GM21786 (cell line): ENCODE results near the gene FBXW12.
"Not testable (repeated sequence)": the region's sequence is repeated elsewhere in the genome, so short reads cannot be mapped to it uniquely, and the experiment has no call there.

Experiments
- ATAC-seq: cut with Tn5 transposase; IDR thresholded peaks from one replicate; pipeline ENCODE4 v1.9.1; 2021; ENCODE audit not compliant: unreplicated experiment

The FBXW12 gene, protein sequence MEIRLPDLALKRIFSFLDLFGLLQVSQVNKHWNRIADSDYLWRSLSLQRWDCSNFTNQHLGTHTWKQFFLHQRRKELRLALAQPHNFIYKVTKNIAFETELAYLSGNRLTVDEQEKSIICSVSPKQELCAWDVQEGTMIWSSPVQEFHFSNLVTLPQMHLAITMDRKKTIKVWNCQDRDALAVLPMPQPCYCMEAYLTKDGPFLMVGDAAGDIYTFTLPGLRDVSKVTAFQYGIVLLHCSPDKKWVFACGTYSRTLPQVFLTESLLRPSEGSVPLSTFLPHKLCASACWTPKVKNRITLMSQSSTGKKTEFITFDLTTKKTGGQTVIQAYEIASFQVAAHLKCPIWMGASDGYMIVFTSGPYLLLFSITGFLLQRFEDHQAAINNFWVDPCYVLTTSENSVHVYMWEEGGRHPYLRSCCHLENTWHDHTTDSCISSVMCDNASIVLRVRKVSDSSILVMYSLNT

DNA sequence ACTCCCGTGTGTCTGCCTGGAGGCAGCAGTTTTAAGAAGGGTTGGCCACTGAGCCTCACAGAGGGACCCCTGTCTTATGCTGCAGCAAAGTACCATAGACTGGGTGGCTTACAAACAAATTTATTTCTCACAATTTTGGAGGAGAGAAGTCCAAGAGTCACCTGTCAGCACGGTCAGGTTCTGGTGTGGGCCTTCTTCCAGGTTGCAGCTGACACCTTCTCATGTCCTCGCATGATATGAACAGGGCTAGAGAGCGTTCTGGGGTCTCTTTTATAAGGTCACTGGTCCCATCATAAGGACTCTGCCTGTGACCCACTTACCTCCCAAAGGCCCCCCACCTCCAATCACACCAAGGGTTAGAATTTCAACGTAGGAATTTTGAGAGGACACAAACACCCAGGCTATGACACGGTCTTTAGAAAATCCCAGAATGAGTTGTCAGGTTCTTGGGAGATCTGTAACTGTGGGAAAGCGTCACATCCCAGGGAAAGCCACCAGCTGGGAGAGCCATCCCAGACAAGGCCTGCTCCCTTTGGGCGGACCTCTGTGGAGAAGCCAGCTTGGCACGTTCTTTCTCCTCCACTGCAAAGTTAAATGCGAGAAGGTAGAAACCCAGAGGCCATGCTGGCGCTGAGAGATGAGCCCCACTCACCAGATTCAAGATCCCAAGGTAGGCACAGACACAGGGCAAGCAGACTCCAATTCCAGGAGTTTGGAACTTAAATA is at the start of gene FBXW12:
Gene FBXW12, plus strand, starts transcription at position 569 of the 726 bp plus-strand sequence. CDS start 549 bp downstream, outside the sequence.
- ATAC-seq = no peak

DNA sequence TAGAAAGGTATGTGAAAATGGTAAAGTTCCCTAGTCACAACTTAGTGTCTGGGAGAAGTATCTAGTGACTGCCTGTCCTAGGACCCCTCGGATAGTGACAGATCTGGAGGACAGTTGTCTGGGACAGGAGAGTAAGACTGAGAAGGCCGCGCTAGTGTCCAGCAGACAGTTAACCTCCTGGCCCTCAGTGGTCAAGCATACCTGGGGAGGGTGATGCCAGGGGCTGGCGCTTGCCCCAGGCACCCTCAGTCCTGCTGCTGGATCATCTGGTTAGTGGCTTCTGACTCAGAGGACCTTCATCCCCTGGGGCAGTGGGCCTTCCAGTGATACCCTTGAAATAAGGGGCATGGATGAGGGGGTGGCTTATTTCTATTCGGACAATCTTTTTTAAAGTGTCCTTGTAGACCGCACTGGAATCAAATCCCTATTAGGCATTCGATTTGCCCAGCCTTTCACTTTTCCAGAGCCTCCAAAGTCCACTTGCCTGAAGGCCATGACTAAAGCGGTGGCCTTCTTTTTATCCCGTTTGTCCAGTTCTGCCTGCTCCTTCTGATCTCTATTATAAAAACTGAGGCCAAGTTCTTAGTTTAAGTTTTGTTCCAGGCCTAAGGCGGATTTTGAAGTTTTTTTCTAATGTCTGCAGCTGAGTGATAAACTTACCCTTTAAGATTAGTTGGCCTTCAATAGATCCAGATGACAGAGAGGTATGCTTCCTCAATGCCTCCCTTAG is 40.1 kb upstream of the FBXW12 start:
- not testable (repeated sequence) for ATAC-seq

DNA sequence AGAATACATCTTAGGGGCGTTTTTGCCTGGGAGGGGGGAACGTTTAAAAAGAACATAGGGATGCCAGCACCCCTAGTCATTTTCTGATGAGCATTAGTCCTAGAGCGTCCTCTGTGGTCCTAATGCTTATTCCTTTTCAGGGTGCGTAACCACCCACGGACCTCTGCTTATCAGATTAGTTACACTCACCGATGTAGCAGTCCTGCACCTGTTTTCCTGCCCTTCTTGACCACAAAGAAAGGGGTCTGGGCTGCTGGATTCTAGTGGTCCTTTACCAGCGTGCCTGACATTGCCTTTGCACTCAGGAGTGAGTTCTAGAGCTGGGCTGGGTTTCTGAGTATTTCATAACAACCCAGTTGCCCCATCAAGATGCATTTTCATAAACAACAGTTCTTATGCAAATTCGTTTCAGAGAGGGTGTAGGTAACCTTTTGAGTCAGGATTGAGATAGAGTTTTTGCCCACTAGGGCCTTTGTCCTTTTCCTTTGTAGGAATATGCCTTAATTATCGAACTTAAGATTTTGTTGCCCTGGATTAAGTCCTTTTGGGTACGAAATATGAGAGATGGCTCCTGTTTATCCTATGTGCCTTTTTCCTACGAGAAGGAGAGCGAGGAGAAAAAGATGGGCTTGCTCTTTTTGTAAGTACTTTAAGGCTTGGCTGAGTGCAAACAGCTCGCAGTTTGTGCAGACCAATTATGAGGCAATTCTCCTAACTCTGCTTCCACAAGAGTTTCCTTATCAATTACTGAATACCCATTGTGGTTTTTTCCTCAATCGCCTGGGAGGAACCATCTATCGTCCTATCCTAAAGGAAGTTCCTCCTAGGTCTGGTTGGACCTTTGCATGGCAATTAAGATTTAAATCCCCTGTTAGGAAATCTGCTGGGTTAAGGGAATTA is 38.4 kb upstream of the FBXW12 start, which contains the start of gene SPINK8:
Gene SPINK8, minus strand, starts transcription at position 316 of the 900 bp plus-strand sequence. CDS start 5,320 bp downstream, outside the sequence.
- not testable (repeated sequence) for ATAC-seq

DNA sequence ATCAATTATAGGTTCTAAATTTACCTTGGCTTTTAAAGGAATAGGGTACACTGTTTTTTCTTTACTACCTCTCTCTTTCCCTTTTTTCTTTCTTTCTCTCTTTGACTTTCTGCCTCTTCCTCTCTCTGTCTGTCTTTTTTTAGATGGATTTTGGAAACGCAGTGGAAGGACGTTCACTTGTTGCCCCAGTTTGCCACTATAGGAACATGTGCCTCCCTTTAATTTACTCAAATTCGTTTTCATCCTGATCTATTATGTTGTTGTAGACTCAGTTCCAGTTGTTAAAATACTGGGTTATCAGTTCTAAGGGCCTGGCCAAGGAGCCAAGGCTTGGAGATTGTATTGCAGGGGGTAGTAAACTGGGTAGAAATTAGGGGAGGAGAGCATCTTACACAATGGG is 37.4 kb upstream of the FBXW12 start:
- ATAC-seq = no peak

DNA sequence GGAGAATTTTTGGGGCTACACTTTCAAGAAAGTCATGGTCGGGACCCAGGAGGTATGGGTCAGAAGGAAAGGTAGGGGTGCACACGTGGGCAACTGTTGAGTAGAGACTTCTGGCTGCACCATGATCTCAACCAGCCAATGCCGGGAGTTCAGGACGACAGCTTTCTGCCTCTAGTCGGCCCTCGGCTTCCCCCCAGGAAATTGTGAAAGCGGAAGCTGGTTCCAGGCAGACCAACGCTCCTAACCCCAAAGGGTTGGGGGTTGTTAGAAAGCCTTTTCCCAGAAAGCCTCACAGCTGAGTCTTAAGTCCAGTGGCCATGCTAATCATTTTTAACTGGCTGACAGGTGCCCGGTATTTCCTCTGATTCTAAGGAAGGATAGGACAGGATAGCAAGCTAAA is 36.7 kb upstream of the FBXW12 start:
- ATAC-seq = not testable (repeated sequence)

DNA sequence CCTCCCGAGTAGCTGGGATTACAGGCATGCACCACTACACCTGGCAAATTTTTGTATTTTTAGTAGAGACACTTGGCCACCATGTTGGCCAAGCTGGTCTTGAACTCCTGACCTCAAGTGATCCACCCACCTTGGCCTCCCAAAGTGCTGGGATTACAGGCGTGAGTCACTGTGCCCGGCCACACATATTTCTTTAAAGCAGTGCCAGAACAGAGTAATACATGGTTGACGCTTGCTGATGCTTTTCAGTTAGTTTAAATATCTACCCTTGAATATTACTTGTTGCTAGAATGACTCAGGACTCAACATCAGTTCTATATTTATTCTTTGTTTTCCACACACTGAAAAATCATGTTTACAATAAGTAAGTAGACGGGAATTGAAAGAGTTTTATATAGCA is 34.5 kb upstream of the FBXW12 start:
- ATAC-seq = not testable (repeated sequence)

DNA sequence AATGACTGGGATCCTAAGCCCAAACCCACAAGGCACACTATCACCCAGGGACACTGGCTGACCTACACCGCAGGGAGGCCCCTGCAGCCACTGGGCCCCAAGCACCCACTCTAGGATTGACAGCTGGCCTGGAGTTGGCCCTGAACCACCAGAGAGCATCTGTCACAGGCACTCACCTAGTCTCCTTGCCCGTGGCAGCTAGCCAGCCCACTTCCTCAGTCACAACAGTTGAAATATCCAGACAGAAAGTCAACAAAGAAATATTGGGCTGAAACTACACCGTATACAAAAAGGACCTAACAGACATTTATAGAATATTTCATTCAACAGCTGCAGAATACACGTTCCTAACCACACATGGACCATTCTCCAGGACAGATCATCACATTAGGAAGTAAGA is 33.4 kb upstream of the FBXW12 start:
- ATAC-seq = no peak

DNA sequence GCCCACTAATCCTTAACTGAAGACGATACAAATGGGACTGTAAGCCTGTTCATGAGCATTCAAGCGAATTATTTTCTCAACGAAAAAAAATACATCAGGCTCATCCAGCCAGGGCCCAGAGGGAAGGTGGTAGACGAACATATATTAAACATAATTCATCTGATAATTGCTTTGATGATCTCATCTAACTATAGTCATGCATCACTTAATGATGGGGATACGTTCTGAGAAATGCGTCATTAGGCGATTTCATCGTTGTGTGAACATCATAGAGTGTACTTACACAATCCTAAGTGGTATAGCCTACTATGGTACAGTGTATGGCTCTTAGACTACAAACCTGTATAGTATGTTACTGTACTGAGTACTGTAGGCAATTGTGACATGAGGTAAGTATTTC is 28.6 kb upstream of the FBXW12 start:
- no peak for ATAC-seq

DNA sequence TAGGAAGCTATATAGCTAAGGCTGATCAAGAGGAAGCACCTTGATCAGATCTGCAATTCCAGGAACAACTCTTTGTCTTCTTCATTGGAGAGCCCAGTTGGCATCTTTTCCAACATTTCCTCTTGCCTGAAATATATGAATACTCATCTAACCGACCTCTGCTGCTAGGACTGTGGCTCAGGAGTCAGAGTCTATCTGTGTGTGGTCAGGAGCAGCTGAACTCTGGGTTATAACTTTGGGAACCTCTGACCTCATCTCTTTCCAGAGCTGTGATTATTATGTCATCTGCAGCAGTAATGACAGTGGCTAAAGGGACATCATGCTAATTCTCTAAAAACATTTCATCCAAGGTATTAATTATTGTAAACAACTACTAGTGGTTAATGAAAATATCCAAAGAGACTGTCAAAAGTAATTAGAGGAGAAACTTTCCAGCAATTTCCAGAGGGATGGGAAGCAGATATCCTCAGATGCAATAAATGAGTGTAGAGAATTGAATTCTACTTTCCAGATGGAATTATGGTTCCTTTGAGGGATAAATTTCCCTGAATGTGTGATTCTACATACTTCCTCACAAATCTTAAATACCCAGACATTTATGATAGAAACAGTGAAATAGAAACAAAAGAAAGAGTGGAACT is 27.0 kb upstream of the FBXW12 start:
- ATAC-seq = no peak

DNA sequence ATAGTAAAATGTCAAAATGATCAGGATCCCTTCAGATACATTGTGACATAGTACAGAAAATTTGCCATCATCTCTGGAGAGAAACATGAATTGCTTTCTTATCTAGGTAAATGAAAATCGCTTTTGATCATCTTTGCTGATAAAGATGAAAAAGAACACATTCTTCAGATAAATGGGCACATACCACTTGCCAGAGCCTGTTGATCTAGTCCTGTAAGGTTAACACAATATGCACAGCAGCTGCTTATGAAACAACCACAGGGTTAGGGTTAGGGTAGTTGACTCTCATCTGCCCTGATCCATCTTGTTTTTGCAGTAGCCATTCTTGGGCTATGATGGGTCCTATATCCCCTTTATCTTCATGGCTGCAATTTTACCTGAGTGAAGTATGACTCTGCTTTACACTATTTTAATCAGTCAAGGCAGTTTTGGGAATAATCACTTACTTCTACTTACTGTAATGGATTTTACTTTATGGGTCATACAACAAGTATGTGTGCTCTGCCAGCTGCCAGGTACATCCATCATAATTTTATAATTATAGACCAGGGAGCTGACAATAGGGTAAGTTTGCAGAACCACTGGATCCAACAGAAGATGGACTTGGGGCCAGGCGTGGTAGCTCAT is 26.0 kb upstream of the FBXW12 start:
- no peak for ATAC-seq

DNA sequence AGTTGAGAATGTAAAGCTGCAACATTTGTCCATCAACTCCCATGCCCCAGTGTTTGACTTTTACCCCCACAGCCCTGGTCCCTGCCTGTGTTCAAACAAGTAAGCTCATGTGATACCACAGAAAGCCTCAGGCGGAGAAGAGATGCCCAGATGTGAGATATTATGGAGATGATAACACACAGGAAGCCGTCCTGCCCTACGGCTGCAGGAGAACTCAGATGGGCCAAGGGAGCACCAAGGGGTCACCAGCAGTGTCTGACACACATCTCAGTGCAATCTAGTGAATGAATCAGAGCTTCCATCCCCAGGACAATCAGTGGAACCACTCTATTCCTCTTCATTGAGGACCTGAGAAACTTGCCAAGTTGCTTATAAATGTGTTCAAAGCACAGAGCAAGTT is 24.5 kb upstream of the FBXW12 start:
- ATAC-seq = no peak

DNA sequence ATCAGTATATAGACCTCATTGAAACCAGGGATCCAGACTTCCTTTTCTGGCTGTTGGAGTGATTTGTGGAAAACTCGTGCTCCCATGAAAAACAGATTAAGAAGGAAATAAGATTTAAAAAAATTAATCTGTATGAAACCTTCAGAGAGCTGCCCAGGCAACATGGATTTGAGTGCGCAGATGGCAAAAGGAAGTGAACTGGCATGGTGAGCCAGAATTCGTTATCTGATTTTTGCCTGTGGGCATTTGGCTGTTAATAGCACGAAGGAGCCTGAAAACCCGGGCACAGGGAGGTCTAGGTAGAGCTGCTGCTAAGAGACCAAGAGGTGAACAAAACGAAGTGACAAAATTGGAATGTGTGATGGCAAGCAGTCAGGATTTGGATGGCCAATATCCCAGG is 19.5 kb upstream of the FBXW12 start:
- ATAC-seq = no peak

DNA sequence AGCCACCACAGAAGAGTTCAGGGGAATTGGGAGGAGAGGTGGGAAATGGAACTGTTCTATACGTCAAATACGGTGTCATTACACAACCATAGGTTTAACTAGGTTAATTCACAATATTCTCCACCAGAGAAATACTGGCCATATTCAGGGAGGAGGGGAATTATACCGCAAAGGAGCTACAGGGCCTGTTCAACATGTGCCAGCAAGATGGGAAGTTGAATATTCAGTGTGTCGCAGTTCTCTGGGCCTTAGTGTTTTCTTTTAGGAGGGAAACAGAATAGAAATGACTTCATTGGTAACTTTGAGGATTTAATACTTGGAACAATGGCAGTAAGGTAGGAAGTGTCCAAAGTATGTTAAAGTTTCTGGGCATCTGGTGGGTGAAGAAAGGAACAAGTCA is 18.0 kb upstream of the FBXW12 start:
- ATAC-seq = no peak

DNA sequence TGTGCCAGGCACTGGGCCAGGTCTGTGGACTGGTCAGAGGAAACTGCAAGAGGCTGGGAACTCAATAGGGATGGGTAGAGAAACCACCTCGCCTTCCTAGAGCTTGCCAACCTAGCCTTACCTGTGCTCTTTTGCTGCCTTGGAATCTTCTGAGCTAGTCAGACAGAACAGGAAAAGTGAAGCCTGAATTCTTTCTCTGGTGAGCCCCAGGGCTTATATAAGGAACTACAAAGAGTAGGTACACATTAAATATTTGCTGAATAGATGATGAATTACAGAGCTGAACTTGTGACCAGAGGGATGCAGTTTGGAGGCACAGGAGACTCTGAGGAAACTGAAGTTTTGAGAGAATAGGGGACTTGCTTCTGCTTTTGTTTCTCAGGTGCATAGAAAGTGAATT is 15.6 kb upstream of the FBXW12 start:
- no peak for ATAC-seq

DNA sequence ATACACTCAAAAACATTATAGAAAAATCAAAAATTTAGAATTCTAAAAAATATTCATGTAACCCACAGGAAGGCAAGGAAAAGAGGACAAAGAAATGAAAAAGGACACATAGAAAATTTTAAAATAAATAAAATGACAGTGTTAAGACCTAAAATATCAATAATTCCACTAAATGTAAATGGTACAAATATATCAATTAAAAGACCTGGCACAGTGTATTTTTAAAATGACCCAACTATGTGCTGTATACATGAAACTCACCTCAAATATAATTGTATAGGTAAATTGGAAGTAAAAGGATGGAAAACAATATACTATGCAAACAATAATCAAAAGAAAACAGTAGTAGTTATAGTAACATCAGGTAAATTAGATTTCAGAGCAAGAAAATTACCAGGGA is 10.1 kb upstream of the FBXW12 start:
- no peak for ATAC-seq

DNA sequence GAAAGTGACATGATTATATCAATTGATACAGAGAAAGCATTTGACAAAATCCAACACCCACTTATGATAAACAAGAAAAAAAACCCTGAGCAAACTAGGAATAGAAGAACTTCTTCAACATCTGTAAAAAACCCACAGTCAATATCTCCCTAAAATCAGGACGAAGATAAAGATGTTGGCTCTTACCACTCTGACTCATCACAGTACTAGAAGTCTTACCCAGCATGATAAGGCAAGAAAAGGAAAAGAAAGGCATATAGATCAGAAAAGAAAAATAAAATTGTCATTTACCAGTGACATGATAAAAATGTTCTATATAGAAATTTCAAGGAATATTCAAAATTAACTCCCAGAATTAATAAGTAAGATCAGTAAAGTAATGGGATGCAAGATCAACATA is 7.2 kb upstream of the FBXW12 start:
- no peak for ATAC-seq

DNA sequence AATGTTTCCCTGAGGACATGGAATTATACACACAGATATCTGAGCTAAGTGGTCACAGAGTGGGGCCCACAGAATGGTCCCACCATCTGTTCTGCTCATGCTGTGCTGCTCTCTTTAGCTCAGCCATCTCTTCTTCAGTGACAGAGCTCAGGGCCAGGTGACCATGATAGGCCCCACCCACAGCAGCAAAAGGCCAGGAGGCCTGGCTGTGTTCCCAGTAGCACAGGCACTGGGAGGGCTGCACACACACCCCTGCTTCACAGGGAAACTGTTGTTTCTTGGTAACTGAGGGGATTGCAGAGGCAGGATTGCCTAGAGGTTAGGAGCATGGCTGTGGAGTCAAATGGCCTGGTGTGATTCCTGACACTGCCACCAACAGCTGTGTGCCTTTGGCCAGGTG is 4.8 kb upstream of the FBXW12 start:
- ATAC-seq = no peak

DNA sequence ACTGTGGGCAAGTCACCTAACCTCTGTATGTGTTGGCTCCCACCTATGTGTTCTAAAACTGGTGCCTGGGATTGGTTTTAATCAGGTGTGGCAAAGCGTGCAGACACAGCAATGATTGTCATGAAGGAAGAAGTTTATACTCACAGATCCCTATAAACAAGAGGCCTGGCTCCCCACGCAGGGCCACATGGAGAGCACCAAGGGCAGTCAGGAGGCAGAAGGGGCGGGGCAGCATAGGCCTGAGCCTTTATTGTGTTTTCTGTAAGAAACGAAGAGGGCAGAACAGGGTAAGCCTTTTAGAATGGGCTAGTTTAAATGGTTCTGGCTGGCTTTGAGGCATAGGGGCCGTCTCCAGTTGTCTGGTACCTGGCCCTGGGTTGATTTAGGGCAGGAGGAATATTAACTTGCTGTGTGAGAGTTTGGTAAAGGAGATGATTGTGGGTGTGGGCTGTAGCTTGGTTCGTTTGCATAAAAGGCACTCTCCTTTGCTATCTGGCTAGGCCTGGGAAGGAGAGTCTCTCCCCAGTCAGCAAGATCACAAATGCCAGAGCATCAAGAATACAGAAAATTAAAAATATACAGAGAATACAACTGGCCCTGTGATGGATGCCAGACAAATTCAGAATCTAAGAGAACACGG is 2.2 kb upstream of the FBXW12 start:
- ATAC-seq = no peak

DNA sequence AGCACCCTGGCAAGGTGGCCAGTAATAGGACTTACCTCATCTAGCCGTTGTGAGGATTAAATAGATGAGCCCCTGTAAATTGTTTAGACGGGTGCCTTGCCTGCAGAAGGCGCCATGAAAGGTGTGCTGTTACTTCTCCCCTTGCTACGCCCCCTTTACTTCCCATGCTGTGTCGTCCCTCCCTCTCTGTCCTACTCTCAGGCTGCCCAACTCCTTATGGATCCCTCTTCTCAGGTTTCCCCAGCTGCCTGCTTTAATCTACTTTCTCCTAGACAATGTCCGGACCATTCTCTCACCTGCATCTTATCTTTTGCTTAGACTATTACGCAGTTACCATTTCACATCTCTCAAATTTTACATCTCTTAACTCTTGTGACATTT is 1.7 kb upstream of the FBXW12 start:
- no peak for ATAC-seq
